Panc1 (cell line): Measurements from ENCODE around the gene CTRB1. TPM values are rescaled to one million over a fixed set of nuclear protein-coding genes. Genes with fewer than 3 reads are reported as not detected.
"Not testable (repeated sequence)": the region's sequence is repeated elsewhere in the genome, so short reads cannot be mapped to it uniquely, and the experiment has no call there.

ENCODE experiments used
- ATAC-seq: fragments of 200-7000 bp; cut with Tn5 transposase; 2 replicates; pipeline ENCODE4 v1.9.1; 2020; ENCODE audit warnings: mild to moderate bottlenecking, moderate library complexity
- BruUV-seq: library from RNA; stranded (reverse); fragments of 400-500 nt; replicated peaks from 2 replicates; lab custom pipeline; 2021; lab: Mats Ljungman, UMichigan
- CTCF ChIA-PET: fragments of 300-600 bp; sonication (Branson Sonifier 250); formaldehyde crosslinking; loops from one replicate; lab custom pipeline; 2022; ENCODE audit warnings: antibody characterized with exemption; lab: Charles Lee
- POLR2A ChIA-PET: fragments of 300-600 bp; sonication (Branson Sonifier 250); formaldehyde crosslinking; loops from one replicate; lab custom pipeline; 2022; ENCODE audit warnings: antibody characterized with exemption; lab: Charles Lee
- DNase-seq: peaks from one replicate; pipeline ENCODE4 v3.0.0-alpha.2; 2010; ENCODE audit warnings: low read depth, low spot score
- H3K27ac ChIP-seq: 2 replicates; pipeline ENCODE4 v1.5.1; 2011; ENCODE audit warnings: mild to moderate bottlenecking, low read length, inconsistent platforms
- H3K27me3 ChIP-seq: fragments of 200-500 bp; sonication (Bioruptor generic); 2 replicates; pipeline ENCODE4 v1.6.0; 2014; ENCODE audit warnings: low read length, inconsistent platforms; ENCODE audit not compliant: control insufficient read depth, insufficient read depth
- H3K36me3 ChIP-seq: fragments of 200-500 bp; sonication (Bioruptor generic); 2 replicates; pipeline ENCODE4 v1.5.1; 2014; ENCODE audit warnings: inconsistent platforms, mild to moderate bottlenecking, low read length, moderate library complexity; ENCODE audit not compliant: control insufficient read depth, insufficient read depth
- H3K4me1 ChIP-seq: 2 replicates; pipeline ENCODE4 v1.5.1; 2011; ENCODE audit warnings: inconsistent platforms, mild to moderate bottlenecking, low read length, moderate library complexity; ENCODE audit not compliant: control insufficient read depth, insufficient read depth
- H3K4me3 ChIP-seq, 2 experiments: 2 replicates each; pipeline ENCODE4 v1.5.1; 2011 to 2012; ENCODE audit warnings: low read depth in 2 of 2, low read length in 2 of 2, mild to moderate bottlenecking in 2 of 2, inconsistent platforms in 1 of 2, moderate library complexity in 1 of 2
- H3K9me3 ChIP-seq: fragments of 200-500 bp; sonication (Bioruptor generic); 2 replicates; pipeline ENCODE4 v1.5.1; 2014; ENCODE audit warnings: low read depth, mild to moderate bottlenecking, inconsistent platforms, low read length, moderate library complexity; ENCODE audit not compliant: control insufficient read depth, insufficient read depth
- CTCF ChIP-seq: fragments of 450-650 bp; IDR thresholded peaks from 2 replicates; pipeline ENCODE4 v1.5.1; 2017; ENCODE audit warnings: mild to moderate bottlenecking
- POLR2AphosphoS5 ChIP-seq: IDR thresholded peaks from 2 replicates; pipeline ENCODE4 v1.6.1; 2012; ENCODE audit warnings: mild to moderate bottlenecking, low read depth, low read length, moderate library complexity
- SIN3A ChIP-seq: IDR thresholded peaks from 2 replicates; pipeline ENCODE4 v1.6.1; 2012; ENCODE audit warnings: low read depth, mild to moderate bottlenecking, low read length, moderate library complexity, borderline replicate concordance; ENCODE audit not compliant: insufficient read depth
- TCF7L2 ChIP-seq: IDR thresholded peaks from 2 replicates; pipeline ENCODE4 v1.6.1; 2011; ENCODE audit warnings: mild to moderate bottlenecking, low read depth, low read length, inconsistent platforms
- in situ Hi-C: cut with HindIII; loops from 2 replicates; pipeline ENCODE4 v1.10.0; 2016; ENCODE audit warnings: low sequenced_read_pairs, low pct_unique_long_range_greater_than_20kb
- intact Hi-C: fragments of 100-400 bp; cut with micrococcal nuclease; formaldehyde crosslinking; loops from one replicate; pipeline ENCODE4 v1.10.0; 2022; ENCODE audit not compliant: unreplicated experiment
- total RNA-seq: library from RNA; stranded (reverse); gene quantifications from one replicate; pipeline ENCODE4 v1.2.1, GENCODE V29; 2021; ENCODE audit not compliant: unreplicated experiment
- TF ChIP-seq, protein P1 (sequence below), 2 experiments: IDR thresholded peaks; 2 replicates each; pipeline ENCODE4 v1.6.1; 2011 to 2012; ENCODE audit warnings: low read depth in 2 of 2, control low read depth in 1 of 2, low read length in 1 of 2, mild to moderate bottlenecking in 1 of 2, moderate library complexity in 1 of 2; ENCODE audit not compliant: insufficient read depth in 1 of 2

The CTRB1 gene
- total RNA-seq, 1 experiment from 2014 or later = 2.7 TPM

- Histone ChIP-seq H3K27ac (no peak overlapping the region), H3K27me3 (no peaks in the 10 kb centered on the region), H3K4me1 (peaks cover 22% of the 10 kb centered on the region), H3K36me3 (no peaks in the 10 kb centered on the region), H3K4me3 (no peak overlapping the region), H3K9me3 (no peaks in the 10 kb centered on the region)
- no TSS peak for BruUV-seq
- intact Hi-C loops = no loop called here
- DNase-seq (no peak), ATAC-seq (no peak)
- no peak for TF ChIP-seq POLR2AphosphoS5
- TF ChIP-seq SIN3A = no peak
- TF ChIP-seq CTCF = no peak
- no peak for TF ChIP-seq TCF7L2
- TF ChIP-seq, protein P1, sequence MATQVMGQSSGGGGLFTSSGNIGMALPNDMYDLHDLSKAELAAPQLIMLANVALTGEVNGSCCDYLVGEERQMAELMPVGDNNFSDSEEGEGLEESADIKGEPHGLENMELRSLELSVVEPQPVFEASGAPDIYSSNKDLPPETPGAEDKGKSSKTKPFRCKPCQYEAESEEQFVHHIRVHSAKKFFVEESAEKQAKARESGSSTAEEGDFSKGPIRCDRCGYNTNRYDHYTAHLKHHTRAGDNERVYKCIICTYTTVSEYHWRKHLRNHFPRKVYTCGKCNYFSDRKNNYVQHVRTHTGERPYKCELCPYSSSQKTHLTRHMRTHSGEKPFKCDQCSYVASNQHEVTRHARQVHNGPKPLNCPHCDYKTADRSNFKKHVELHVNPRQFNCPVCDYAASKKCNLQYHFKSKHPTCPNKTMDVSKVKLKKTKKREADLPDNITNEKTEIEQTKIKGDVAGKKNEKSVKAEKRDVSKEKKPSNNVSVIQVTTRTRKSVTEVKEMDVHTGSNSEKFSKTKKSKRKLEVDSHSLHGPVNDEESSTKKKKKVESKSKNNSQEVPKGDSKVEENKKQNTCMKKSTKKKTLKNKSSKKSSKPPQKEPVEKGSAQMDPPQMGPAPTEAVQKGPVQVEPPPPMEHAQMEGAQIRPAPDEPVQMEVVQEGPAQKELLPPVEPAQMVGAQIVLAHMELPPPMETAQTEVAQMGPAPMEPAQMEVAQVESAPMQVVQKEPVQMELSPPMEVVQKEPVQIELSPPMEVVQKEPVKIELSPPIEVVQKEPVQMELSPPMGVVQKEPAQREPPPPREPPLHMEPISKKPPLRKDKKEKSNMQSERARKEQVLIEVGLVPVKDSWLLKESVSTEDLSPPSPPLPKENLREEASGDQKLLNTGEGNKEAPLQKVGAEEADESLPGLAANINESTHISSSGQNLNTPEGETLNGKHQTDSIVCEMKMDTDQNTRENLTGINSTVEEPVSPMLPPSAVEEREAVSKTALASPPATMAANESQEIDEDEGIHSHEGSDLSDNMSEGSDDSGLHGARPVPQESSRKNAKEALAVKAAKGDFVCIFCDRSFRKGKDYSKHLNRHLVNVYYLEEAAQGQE (IDR thresholded peaks at IDR 0.05; ENCODE audit: insufficient read depth in 1 of 2, low read depth in 2 of 2, low read length in 1 of 2) = no peak
- POLR2A ChIA-PET = no interaction called here
- in situ Hi-C loops = no loop called here
- CTCF ChIA-PET = no interaction called here
Observed at GRCh38 chr16:75271441-75272096, 52.8 kb downstream of the CTRB1 start.

- ATAC-seq = no peak
- no peak for DNase-seq
- ChIA-PET CTCF (no interaction called here), POLR2A (no interaction called here)
- intact Hi-C loops = no loop called here
- H3K4me3 ChIP-seq = no peak overlapping the region
- in situ Hi-C loops = no loop called here
- H3K9me3 ChIP-seq = no peaks in the 10 kb centered on the region
- no peak overlapping the region for H3K27ac ChIP-seq
- TF ChIP-seq POLR2AphosphoS5 (no peak), SIN3A (no peak), CTCF (no peak), TCF7L2 (no peak)
- TF ChIP-seq, protein P1 (IDR thresholded peaks at IDR 0.05; ENCODE audit: insufficient read depth in 1 of 2, low read depth in 2 of 2, low read length in 1 of 2) = no peak
- no peaks in the 10 kb centered on the region for H3K27me3 ChIP-seq
- H3K36me3 ChIP-seq = no peaks in the 10 kb centered on the region
- no TSS peak for BruUV-seq
- peaks cover 17% of the 10 kb centered on the region for H3K4me1 ChIP-seq
Observed at GRCh38 chr16:75272097-75272551, 53.3 kb downstream of the CTRB1 start.

DNA sequence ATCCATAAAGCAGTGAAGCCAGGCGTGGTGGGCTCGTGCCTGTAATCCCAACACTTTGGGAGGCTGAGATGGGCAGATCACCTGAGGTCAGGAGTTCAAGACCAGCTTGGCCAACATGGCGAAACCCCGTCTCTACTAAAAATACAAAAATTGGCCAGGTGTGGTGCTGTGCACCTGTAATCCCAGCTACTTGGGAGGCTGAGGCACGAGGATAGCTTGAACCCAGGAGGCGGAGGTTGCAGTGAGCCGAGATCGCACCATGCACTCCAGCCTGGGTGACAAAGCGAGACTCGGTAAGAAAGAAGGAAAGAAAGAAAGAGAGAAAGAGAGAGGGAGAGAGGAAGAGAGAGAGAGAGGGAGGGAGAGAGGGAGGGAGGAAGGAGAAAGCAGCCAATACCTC, 53.8 kb downstream of the CTRB1 start:
- H3K4me3 ChIP-seq, intact Hi-C loops, POLR2A ChIA-PET, H3K9me3 ChIP-seq, DNase-seq, BruUV-seq, ATAC-seq, H3K27me3 ChIP-seq, CTCF ChIA-PET, H3K27ac ChIP-seq, in situ Hi-C loops, H3K36me3 ChIP-seq: not testable (repeated sequence)
- peaks cover 14% of the 10 kb centered on the region for H3K4me1 ChIP-seq
